GM18520 (cell line): Measurements from ENCODE around the gene COX17.
A peak's percentile ranks its signal among the peaks of the same experiment; 100 is the strongest.

ENCODE experiments used
- ATAC-seq: cut with Tn5 transposase; IDR thresholded peaks from one replicate; pipeline ENCODE4 v1.9.1; 2021; ENCODE audit not compliant: unreplicated experiment

The COX17 gene

DNA sequence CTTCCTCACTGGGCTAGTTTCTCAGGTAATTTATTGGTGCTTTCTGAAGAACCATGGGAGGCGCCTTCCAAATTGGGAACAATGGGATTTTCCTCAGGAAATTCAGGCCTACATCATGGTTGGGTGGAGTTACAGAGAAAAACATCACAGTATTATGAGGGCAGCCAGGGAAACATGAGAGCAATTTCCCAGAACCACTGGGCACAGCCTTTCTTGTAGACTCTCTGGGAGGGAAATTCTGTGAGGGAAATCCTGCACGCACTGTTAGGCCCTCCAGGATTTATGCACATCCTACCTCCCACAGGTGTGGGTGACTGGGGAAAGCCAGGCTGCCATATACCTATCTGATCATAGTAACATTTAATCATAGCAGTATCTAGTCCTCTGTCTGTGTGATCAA lies 30.0 kb downstream of the COX17 start:
- ATAC-seq = no peak

DNA sequence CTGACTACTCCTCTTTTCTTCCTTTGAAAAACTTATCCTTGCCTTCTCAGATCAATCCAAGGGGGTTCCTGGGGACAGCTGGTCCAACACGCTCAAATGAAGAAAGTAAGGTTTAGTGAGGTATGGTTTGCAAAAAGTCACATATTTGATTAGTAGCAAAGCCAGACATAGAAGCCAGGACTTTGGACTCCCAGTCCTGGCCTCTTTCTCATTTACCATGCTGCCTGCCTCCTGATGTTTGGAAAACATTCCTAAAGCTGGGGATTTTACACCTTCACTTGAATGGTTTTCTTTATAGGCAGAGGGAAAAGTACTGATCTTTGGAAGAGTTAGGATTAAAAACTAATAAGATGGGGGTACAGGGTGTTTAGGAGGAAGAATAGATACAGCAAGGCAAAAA lies 31.4 kb downstream of the COX17 start:
- ATAC-seq = no peak

- no peak for ATAC-seq
Observed at GRCh38 chr3:119644481-119644880, 32.7 kb downstream of the COX17 start.

- ATAC-seq = no peak
Observed at GRCh38 chr3:119643528-119643927, 33.7 kb downstream of the COX17 start.

GRCh38 chr3:119642746-119643473 lies 34.3 kb downstream of the COX17 start:
- ATAC-seq = no peak

DNA sequence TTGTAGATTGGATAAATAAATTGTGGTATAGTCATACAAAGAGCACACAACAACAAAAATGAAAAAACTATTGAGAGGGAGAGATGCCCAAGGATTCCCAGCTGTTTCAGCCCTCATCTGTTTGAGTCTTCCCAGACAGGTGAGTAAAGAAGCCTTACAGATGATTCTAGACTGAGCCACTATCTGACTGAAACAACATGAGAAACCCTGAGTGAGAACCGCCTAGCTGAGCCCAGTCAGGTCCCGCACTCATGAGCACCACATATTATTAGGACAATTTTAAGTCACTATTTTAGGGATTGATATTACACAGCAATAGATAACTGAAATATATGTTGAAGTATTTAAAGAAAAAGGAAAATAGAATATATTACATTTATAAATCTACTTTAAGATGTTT lies 35.8 kb downstream of the COX17 start:
- no peak for ATAC-seq

- no peak for ATAC-seq
Observed at GRCh38 chr3:119639494-119640350, 37.5 kb downstream of the COX17 start.

GRCh38 chr3:119637679-119638477 lies 39.3 kb downstream of the COX17 start:
- ATAC-seq = peak; percentile 25

DNA sequence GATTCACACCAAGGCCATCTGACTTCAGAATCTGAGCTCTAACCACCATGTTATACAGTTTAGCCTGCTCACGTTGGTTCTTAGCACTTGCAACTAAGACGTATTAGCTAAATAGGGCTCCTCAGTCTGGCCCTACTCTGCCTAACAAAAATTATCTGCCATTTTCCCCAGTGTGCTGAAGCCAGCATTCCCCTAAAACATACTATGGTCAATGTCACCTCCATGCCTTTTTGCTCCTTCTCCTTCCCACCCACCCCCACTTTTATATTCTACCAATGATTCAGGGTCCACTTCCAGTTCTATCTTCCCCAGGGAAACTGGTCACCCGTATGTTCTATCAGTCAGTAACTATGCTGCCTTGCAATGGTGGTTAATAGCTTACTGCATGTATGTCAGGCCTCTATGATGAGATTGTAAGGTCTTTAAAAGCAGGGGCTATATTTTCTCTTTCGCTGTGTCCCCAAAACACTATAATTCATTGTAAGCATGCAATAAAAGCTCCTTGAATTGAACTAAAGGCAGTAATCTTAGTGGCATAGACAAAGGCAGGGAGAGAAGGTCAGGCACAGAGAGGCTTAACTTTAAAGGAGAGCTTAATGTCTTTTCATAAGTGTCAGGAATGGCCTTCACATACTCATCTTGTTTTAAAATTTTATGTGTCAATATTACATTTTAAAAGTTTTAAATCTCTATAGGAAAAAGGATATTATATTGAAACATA lies 40.2 kb downstream of the COX17 start:
- no peak for ATAC-seq

- ATAC-seq = no peak
Observed at GRCh38 chr3:119636249-119636648, 41.0 kb downstream of the COX17 start.

DNA sequence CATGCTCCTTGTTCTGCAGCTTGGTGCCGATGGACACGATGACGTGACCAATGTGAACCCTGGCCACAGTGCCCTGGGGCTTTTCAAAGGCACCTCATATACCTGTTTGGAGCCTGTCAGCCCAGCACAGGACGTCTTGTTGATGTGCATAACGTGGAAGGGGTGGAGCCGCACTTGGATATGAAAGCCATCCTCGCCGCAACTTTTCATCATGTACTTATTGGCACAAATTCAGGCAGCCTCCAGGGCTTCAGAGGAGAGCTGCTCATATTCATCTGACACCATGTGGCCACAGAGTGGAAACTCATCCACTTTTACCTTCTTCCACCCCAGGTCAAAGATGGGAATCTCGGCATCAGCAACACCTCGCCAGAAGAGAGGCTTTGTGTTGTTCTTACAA lies 41.5 kb downstream of the COX17 start:
- ATAC-seq = no peak

DNA sequence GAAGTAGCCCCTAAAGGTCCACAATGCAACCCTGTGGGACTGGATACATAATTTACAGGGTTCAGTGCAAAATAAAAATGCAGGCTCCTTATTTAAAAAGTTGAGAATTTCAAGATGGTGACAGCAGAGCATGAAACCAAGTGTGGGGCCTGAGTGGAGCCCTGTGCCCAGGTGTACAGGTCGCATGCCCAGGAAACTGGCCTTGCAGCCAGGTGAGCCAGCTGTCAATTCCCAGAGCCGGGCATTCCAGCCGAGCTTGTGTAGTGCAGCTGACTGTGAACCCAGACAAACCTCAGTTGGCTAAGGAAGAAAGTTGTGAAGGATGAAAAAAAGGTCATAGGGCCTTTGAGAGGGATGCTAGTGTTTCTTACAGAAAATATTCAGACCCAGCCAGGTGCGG lies 44.4 kb downstream of the COX17 start:
- ATAC-seq = no peak

DNA sequence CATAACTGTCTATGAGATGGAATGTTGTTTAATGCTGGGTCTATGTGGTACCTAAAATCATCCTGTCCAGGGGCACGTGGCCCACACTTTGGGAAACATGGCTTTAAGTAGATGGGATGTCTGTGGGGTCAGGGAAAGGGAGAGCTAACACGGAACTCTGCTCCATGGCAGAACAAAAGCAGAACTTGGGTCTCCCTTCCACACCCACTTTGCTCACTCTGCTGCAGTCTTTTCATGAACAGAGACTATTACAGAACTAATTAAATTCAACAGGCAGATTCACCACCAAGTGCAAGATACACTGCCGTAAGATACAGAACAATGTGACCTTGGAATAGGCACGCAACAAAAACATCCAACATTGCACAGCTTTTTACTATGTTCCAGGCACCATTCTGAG lies 45.0 kb downstream of the COX17 start:
- no peak for ATAC-seq

- ATAC-seq = no peak
Observed at GRCh38 chr3:119631516-119631915, 45.7 kb downstream of the COX17 start.

DNA sequence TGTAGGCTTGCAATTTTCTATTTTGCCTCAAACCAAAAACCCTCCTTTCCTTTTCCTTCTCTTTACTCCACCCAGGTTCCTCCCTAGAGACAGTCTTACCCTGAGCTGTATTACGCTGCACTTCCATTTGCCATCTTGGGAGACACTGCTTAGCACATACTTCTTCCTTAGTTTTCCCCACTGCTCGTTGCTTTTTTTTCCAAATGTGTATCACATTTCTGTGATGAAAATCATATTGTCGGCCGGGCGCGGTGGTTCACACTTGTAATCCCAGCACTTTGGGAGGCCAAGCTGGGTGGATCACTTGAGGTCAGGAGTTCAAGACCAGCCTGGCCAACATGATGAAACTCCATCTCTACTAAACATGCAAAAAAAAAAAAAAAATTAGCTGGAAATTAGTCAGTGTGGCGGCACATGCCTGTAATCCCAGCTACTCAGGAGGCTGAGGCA lies 46.3 kb downstream of the COX17 start:
- ATAC-seq = no peak

- no peak for ATAC-seq
Observed at GRCh38 chr3:119630128-119630879, 46.9 kb downstream of the COX17 start.

DNA sequence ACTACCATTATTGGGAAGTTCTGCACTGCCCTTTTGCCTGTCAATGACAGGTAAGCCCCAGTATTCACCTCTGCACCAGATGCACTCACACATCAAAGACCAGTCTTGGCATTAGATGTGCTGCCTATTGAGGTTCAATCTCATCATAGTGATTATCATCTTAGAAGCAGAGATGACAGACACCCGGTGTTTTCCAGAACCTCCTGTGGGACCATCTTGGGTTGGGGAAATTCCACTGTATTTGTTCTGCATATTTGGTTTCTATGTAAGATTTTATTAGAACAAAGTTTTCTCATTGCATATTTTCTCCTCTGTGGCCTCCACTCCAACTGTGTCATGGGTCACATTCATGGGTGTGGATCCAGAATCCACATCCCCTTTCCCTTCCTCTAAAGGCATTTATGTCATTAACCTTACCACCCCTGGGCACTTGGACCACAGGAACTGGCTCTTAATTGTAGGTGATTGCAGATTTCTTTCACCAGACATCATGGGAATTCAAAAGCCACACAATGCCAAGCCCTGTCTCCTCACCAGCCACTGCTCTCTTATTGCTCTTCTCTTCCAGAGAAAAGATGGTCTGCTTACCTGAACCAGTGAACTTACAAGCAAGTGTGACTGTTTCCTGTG lies 48.3 kb downstream of the COX17 start:
- ATAC-seq = peak; percentile 24

DNA sequence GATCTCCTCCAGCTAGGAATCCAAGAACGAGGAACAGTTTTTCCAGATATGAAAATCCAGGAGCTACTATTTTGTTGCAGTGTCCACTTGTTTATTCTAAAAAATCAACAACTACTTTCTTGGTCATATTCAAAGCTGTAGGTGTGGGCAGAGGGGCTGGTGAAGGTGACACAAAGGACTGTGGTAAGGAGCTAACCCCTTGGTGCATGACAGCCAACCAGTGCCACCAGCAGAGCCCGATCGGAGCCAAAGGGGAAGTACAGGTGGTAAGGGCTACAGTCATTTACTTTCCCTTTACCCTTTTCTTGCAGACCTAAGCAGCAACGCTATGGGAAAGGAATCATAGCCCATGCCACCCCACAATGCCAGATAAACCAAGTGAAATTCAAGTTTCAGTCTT lies 48.8 kb downstream of the COX17 start:
- ATAC-seq = peak; percentile 62

DNA sequence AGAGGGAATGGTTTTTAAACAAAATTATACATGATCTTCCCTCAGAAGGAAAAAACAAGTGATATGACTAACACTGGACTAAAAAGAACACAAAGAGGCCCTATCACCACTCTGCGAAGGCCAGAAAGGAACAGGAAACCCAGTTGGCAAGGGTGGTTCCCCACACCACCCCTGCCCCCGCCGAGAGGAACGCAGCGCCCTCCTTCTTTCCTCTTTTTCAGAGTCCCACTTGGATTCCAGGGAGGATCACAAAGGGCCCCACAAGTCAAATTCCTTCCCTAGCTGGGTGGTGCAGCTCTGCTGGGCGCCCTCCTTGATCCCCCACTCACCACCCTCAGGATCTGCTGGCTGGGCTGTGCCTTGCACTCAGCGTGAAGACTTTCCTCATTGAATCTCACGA lies 49.7 kb downstream of the COX17 start:
- ATAC-seq = no peak

DNA sequence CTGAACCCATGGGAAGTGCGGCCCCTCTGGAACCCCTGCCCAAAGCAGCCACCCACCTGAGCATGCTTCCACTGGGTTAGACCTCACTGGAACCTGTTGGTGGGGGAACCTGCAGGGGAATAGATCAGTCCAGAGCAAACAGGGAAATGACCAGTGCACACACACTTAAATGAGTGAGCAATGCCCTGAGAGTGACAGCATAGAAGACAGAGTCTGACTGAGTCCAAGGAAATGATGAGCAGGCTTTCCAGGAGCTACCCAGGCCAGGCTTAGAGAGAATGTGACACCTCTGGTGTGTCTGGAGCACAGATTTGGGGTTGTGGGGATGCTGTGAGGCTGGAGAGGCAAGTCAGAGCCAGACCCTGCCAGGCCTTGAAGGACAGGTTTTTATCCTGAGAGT lies 51.0 kb downstream of the COX17 start:
- ATAC-seq = no peak
